ENCODE data around the gene BTK. TPM values are rescaled to one million over a fixed set of nuclear protein-coding genes. Genes with fewer than 3 reads are reported as not detected.

BTK gene
- total RNA-seq, 1 donor from 2014 or later: not detected

GRCh38 chrX:101395789-101396188 lies 9.8 kb upstream of the BTK start:
- intact Hi-C loops (cut with micrococcal nuclease): no loop called here

GRCh38 chrX:101394372-101394771 lies 8.4 kb upstream of the BTK start:
- intact Hi-C loops (cut with micrococcal nuclease): loop anchor here (5.0 kb wide), 3 partner anchors 297 to 572 kb away; partner anchors contain the start of genes CENPI, CSTF2 and TRMT2B

GRCh38 chrX:101393530-101394305 lies 7.7 kb upstream of the BTK start:
- intact Hi-C loops (cut with micrococcal nuclease): loop anchor here (5.0 kb wide), 3 partner anchors 296 to 571 kb away; partner anchors contain the start of genes CENPI, CSTF2 and TRMT2B

GRCh38 chrX:101391831-101392230 lies 5.8 kb upstream of the BTK start:
- intact Hi-C loops (cut with micrococcal nuclease): loop anchor here (1.0 to 5.0 kb wide), 4 partner anchors 16 to 570 kb away; partner anchors contain the start of genes CENPI, CSTF2, HNRNPH2 and TRMT2B

GRCh38 chrX:101390664-101391525 lies 4.9 kb upstream of the BTK start, which contains the start of gene RPL36A:
TSS of gene RPL36A (plus strand) at chrX:101391011. CDS start at chrX:101391044, 33 bp downstream.
- intact Hi-C loops (cut with micrococcal nuclease): loop anchor here (1.0 to 5.0 kb wide), 5 partner anchors 17 to 569 kb away; partner anchors contain the start of genes CENPI, CSTF2, HNRNPH2 and TIMM8A

GRCh38 chrX:101388604-101389003 lies 2.6 kb upstream of the BTK start:
- intact Hi-C loops (cut with micrococcal nuclease): no loop called here

- intact Hi-C loops (cut with micrococcal nuclease): no loop called here
Measured at GRCh38 chrX:101386542-101386885, 523 bp upstream of the BTK start.

GRCh38 chrX:101385026-101385684 lies 836 bp downstream of the BTK start:
- intact Hi-C loops (cut with micrococcal nuclease): no loop called here

GRCh38 chrX:101383679-101384205 lies 2.2 kb downstream of the BTK start:
- intact Hi-C loops (cut with micrococcal nuclease): no loop called here

GRCh38 chrX:101377547-101377946 lies 8.4 kb downstream of the BTK start:
- intact Hi-C loops (cut with micrococcal nuclease): no loop called here

GRCh38 chrX:101370888-101371504 lies 15.0 kb downstream of the BTK start:
- intact Hi-C loops (cut with micrococcal nuclease): no loop called here

GRCh38 chrX:101369687-101370086 lies 16.3 kb downstream of the BTK start:
- intact Hi-C loops (cut with micrococcal nuclease): no loop called here

- intact Hi-C loops (cut with micrococcal nuclease): no loop called here
Measured at GRCh38 chrX:101368800-101369199, 17.2 kb downstream of the BTK start.

- intact Hi-C loops (cut with micrococcal nuclease): no loop called here
Measured at GRCh38 chrX:101365301-101365795, 20.6 kb downstream of the BTK start.

GRCh38 chrX:101362757-101363156 lies 23.2 kb downstream of the BTK start:
- intact Hi-C loops (cut with micrococcal nuclease): no loop called here

GRCh38 chrX:101362116-101362515 lies 23.9 kb downstream of the BTK start:
- intact Hi-C loops (cut with micrococcal nuclease): no loop called here

GRCh38 chrX:101360390-101360789 lies 25.6 kb downstream of the BTK start:
- intact Hi-C loops (cut with micrococcal nuclease): no loop called here

- intact Hi-C loops (cut with micrococcal nuclease): no loop called here
Measured at GRCh38 chrX:101359966-101360365, 26.0 kb downstream of the BTK start.

GRCh38 chrX:101357166-101357795 lies 28.7 kb downstream of the BTK start:
- intact Hi-C loops (cut with micrococcal nuclease): no loop called here

- intact Hi-C loops (cut with micrococcal nuclease): loop anchor here (2.0 to 5.0 kb wide), 4 partner anchors 60 to 584 kb away; partner anchors contain the start of genes CSTF2, HNRNPH2, TRMT2B and ZMAT1
Measured at GRCh38 chrX:101349193-101349562, 36.8 kb downstream of the BTK start.

Data from T-helper 2 cell treated with Interferon-gamma antibody and Interleukin-4, amounts not matched to agents 100 ng/mL and 5 ng/mL, for 36 hours (primary cell).